LHCN-M2 (cell line): ENCODE data around the gene ZNF385C. TPM values are rescaled to one million over a fixed set of nuclear protein-coding genes. Genes with fewer than 3 reads are reported as not detected.
"Not testable (repeated sequence)": the region's sequence is repeated elsewhere in the genome, so short reads cannot be mapped to it uniquely, and the experiment has no call there.

ENCODE experiments used
- DNase-seq: peaks from one replicate; pipeline ENCODE4 v3.0.0-alpha.2; 2012; ENCODE audit warnings: low read depth
- total RNA-seq: library from RNA; depleted of rRNA; stranded (reverse); fragments of >200 nt; gene quantifications from 2 replicates; pipeline ENCODE4 v1.2.3, GENCODE V29; 2014

Gene ZNF385C
- total RNA-seq, 1 experiment from 2014 or later = not detected

GRCh38 chr17:42020845-42021244 lies 77.4 kb downstream of the ZNF385C start:
- DNase-seq = not testable (repeated sequence)

GRCh38 chr17:42019509-42020404 lies 78.5 kb downstream of the ZNF385C start, which contains the start of gene NKIRAS2:
Gene NKIRAS2, plus strand, starts transcription at chr17:42020090. Its CDS starts 1,488 bp downstream, at chr17:42021578.
- DNase-seq = peak; percentile 86

DNA sequence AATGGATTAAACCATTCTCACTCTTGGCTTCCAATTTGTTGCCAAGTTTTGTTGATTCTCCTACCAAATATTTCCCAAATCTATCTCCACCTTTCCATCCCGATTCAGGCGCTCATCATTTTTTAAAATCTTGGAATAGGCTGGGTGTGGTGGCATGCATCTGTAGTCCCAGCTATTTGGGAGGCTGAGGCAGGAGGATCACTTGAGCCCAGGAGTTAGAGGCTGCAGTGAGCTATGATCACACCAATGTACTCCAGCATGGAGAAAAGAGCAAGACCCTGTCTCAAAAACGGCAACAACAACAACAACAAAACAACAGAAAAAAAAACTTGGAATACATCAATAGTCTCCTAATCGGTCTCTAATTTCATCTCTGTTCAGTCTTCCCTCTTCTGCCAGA lies 79.3 kb downstream of the ZNF385C start:
- no peak for DNase-seq

- DNase-seq = no peak
These were observed 79.9 kb downstream of the ZNF385C start for GRCh38 chr17:42018339-42018738.

DNA sequence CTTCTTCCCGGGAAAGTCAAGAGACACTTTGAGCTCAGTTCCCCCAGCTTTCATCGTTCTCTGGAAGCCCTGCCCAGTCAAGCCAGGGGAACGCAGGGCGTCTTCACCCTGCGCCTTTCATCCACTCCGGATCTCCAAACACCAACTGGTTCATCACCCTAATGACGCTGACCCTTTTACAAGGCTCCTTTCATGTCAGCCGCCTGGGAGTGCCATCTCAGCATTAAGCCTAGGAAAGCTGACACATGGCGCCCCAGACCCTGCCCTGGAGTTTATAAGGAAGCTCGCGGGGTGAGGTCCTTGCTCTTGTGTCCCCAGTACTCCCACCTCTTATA lies 80.4 kb downstream of the ZNF385C start:
- DNase-seq = no peak

DNA sequence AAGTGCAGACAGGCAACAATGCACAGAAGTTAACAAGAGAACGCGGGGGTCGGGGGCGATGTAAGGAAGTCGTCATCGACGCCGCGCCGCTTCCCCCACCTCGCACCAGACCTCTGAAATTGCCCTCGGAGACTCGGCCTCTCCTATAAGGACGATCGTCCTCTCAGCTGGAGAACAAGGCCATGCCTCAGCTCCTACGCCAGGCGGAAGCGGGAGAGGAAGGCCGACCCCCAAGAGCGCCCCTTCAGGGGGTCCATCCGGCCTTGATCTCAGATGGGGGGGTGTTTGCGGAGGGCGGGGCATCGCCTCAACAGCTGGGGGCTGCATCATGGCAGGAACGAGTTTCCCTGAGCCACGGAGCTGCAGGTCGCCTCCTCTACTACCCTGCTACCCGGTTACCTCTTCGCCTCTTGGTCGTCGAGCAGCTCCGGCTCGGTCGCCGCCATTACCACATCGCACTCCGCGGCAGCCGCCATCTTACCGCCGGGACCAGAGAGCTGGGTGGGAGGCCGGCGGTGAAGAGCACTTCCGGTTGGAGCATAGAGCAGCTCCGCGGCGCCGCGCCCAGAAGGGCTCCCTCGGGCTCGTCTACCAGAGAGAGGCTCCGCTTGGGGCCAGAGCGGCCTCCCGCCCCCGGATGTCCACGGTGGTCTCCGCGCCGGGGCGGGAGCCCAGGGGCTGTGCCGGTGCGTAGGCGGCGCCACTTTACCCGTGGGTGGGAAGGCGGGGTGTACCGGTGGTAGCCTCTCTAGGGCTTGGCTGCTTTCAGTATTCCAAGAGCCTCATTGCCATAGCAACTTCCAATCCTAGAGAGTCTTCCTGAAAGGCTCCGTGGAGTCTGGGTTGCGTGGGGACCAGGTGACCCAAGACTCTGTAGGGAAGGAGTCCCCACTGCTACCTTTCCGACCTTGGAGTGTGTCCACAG lies 81.1 kb downstream of the ZNF385C start, which contains the start of gene DNAJC7:
DNAJC7 (minus strand) TSS at position 499 of the 925 bp plus-strand sequence; CDS start at position 476, 23 bp downstream.
- DNase-seq = peak; percentile 89

- peak; percentile 20 for DNase-seq
These were observed 81.9 kb downstream of the ZNF385C start for GRCh38 chr17:42016411-42016831.

- DNase-seq = not testable (repeated sequence)
These were observed 84.5 kb downstream of the ZNF385C start for GRCh38 chr17:42013740-42014139.

DNA sequence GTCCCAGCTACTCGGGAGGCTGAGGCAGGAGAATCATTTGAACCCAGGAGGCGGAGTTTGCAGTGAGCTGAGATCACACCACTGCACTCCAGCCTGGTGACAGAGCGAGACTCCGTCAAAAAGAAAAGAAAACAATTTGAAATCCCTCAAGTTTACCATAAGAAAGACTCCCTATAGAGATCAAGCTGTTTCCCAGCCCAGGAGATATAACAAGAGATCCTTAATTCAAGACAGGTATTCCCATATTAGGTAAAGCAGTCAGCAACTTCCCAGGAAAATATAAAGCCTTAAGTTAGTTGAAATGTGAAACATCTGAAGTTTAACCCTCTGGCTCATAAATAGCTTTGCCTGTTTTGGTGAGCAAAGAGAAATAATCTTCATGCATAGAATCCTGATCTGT lies 85.9 kb downstream of the ZNF385C start:
- not testable (repeated sequence) for DNase-seq

DNA sequence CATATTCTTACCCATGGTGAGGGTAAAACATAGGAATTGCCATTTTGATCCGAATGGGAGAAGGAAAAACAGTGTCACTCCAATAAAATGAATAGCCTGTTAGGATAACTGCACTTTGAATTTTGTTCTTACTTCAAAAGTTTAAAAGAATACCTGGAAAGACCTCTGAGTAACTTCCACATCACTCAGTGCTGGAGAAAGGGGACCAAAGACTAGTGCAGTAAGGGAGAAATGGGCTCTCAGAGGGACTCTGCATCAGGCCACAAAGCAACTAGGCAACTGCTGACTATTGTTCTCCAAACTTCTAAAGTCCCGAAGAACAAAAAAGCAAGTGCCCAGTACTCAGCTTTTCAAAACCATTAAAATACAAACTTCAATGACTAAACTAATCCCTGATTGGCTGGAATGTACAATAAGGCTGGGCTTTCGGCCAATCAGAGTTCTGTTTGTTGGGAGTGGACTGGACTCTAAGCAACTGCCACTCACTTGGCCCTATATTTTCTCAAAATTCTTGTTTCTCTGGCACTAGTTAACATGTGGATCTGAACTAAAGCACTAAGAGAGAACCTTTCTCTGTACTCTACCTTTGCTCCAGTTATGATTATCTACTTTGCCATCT lies 87.3 kb downstream of the ZNF385C start:
- peak; percentile 50 for DNase-seq

- peak; percentile 26 for DNase-seq
These were observed 88.0 kb downstream of the ZNF385C start for GRCh38 chr17:42010266-42010680.

GRCh38 chr17:42009170-42009569 lies 89.1 kb downstream of the ZNF385C start:
- no peak for DNase-seq

DNA sequence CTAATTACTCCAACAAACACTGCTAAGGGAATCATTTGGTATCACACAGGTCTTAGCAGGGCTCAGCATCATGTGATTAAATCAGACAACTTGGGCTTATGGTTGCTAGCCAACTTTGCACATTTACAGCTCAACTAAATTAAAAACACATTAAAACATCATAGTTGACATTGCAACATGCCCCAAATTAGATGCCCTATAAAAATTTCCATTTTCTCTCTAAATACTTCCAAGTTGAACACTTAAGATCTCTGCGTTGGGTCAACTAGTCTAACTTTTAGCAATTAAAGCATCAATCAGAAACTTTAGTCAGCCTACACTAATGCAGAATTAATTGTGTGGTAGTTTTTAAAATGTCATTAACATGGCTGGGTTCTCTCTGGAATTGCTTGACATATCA lies 93.1 kb downstream of the ZNF385C start:
- DNase-seq = no peak

DNA sequence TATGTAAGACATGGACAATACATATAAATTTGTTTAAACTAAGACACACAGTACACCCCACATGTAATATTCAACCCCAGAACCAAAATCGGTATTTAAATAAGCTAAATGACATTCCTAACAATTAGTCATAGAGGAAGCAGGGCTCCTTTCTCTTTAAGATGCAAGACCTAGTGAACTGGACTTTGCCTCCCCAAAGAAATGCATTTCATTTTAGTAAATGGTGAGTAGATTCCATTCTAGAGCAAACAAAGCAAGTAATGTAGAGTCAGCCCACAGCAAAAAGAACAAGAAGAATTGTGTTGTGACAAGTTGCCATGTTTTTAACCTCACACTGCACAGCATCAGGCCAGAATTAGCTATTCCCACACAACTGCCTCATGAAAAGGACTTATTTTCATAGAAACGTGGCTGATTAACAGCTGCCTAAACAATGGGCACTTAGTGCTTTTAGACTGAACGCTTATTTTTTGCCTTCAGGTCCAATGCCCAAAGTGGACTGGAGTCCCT lies 95.4 kb downstream of the ZNF385C start:
- peak; percentile 61 for DNase-seq

DNA sequence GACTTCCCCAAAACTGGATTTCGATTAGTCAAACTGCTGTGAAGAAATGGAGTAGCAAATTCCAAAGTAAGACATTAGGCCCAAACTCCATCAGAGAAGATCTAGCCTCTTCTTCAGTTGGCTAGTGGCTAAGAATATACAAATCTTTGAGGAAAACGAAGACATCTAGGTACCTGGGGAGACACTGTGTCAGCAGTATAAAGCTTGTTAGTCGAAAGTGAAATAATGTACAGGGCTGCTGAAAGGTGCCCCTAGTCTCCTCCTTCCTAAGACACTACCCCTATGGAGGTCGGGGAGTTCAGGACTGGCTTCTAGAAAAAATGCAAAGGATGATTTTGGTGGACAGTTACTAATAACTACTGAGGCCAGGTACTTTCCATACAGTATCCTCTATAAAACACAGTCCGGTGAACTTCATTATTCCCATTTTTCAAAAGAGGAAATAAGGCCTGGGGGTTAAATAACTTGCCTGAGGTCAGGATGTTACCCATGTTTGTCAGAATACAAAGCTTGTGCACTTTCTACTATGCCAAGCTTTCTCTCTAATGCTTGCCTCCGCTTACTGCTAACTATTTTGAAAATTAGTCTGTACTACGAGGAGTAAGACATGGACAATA lies 96.0 kb downstream of the ZNF385C start:
- no peak for DNase-seq

GRCh38 chr17:42001729-42002128 lies 96.5 kb downstream of the ZNF385C start:
- DNase-seq = no peak

GRCh38 chr17:42000413-42001133 lies 97.7 kb downstream of the ZNF385C start:
- DNase-seq = no peak

DNA sequence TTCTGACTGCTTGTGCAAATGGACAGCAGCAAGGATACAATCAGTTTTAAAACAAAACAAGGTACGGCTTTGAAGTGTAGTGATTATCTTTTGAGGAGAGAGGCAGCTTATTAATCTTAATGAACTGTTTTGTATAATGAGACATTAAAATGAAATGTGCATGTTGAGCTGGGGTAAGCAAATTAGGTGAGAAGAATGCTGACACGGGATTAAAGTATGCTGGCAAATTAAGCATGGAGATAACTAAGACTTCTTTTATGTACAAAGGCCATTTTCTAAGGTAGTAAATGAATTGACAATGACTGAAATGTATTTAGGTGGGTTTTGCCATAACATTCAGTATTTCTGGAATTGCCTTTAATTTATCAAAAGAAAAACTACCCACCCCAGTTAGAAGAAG lies 99.8 kb downstream of the ZNF385C start:
- DNase-seq = no peak

- DNase-seq = no peak
These were observed 101.5 kb downstream of the ZNF385C start for GRCh38 chr17:41996855-41997164.

DNA sequence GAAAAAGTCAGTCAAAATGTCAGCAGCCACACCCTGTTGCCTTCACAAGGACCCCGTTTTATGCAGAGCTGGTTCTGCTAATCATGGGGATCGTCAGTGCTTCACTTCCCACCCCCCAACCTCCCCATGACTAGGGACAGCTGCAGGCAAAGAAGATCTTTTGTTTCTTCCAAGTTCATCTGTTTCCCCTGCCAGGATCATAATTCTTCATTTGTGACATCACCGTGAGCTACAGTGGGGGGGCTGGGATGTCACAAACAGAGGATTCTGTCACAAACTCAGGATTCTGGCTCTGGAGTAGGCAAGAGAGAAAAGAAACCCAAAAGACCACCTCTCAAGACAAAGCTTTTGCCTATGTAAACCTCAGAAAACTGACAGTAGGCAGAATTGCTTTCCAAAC lies 105.7 kb downstream of the ZNF385C start:
- DNase-seq = peak; percentile 84
